ENCODE results near the gene CABP1.

Gene CABP1

DNA sequence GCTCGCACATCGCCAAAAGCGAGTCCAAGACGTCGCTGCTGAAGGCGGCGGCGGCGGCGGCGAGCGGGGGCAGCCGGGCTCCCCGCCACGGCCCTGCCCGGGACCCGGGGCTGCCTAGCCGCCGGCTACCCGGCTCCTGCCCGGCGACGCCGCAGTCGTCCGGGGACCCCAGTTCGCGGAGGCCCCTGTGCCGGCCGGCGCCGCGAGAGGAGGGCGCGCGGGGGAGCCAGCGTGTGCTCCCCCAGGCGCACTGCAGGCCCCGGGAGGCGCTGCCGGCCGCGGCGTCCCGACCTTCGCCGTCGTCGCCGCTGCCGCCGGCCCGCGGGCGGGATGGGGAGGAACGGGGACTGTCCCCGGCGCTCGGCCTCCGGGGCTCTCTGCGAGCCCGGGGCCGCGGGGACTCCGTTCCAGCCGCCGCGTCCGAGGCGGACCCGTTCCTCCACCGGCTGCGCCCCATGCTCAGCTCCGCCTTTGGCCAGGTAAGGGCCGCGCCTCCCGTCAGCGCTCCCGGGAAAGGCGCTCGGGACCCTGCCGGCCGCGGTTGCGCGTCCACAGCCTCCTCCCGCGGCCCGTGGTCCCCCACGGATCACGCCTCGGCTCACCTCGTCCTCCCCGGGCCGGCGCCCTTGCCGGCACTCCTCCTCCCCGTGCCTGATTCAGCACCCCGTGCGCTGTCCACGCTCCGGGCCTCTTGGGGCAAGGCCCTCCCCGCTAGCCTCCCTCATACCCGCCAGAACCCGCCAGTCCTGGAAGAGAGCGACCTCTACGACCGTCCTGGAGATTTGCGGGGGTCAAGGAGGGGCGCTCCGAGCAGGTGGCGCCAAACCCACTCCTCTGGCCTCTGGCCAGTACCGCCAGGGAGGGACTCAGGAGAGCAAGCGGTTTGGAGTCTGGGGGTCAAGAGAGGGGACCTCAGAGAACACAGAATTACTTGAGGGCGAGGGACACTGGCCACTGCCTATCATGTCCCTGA lies 721 bp downstream of the CABP1 start:
- peak; percentile 83 for DNase-seq

DNA sequence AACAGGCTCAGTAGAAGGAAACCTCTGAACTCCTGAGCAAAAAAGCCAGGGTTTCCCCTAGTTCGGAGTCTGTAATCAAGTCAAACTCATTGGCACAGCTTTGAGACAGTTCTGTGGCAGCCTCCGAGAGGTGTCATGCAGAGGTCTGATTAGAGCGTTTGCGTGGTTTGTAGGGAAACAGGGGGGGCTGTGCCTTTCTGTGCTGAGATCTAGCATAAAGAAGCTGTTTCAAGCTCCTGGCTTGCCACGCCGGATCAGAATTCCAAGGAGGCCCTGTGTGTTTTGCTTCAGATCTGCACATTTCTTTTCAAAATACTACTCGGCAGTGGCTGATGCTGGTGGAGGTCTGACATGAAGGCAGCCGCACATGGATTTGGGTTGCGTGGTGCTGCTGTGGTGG lies 1.7 kb downstream of the CABP1 start:
- DNase-seq = peak; percentile 37

DNA sequence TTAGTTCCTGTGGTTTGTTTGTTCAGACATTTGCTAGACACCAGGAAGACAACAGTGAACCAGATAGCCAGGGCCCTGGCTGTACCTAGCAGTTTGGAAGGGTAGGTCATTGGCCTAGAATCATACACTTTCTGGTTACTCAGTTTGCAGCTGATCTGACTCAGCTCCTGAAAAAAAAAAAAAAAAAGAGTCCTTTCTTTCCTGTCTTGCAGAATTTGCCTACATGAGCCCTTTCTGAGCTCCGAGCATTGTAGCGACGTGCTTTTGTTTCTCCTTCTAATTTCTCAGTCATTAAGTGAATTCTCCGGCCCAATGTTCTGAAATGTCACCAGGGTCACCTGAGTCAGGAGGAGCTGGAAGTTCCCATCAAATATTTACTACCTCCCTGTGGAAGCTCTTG lies 2.4 kb downstream of the CABP1 start:
- DNase-seq = no peak

DNA sequence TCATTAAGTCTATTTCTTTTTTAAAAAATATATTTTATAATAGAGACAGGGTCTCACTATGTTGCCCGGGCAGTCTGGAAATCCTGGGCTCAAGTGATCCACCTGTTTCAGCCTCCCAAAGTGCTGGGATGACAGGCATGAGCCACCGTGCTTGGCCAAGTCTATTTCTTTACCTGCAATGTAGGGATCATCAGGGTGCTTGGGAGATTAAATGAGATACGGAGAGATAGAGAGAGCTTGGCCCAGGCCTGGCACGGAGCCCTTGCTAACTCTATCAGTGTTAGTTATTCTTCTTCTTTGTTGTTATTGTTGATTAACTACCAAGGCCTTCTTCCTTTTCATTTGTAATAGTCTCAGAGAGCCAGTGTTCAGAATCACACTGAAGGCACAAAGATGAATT lies 3.1 kb downstream of the CABP1 start:
- DNase-seq = no peak

DNA sequence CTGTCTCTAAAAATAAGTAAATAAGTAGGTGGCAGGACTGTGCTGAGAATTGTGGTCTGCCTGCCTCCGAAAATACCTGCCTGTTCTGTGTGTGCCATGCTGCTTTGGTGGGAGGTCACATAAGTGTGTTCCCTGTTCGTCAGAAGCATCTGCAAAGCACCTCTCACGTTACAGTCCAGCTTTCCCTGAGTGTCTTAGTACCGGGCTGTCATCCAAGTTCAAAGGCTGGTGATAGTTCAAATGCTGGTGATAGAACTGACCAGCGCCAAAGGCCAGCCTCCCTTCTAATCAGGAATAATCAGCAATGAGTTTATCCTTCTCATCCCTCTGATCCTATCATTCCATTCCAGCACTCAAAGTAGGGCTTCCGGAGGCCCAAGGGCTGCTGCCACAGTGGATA lies 5.6 kb downstream of the CABP1 start:
- DNase-seq = no peak

DNA sequence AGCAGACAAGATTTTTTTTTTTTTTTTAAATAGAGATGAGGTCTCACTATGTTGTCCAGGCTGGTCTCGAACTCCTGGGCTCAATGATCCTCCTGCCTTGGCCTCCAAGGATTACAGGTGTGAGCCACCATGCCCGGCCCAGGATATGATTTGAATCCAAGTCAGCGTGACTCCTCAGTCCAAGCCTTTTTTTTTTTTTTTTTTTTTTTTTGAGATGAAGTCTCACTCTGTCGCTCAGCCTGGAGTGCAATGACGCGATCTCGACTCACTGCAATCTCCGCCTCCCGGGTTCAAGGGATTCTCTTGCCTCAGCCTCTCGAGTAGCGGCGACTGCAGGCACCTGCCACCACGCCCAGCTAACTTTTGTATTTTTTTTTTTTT lies 6.9 kb downstream of the CABP1 start:
- no peak for DNase-seq

DNA sequence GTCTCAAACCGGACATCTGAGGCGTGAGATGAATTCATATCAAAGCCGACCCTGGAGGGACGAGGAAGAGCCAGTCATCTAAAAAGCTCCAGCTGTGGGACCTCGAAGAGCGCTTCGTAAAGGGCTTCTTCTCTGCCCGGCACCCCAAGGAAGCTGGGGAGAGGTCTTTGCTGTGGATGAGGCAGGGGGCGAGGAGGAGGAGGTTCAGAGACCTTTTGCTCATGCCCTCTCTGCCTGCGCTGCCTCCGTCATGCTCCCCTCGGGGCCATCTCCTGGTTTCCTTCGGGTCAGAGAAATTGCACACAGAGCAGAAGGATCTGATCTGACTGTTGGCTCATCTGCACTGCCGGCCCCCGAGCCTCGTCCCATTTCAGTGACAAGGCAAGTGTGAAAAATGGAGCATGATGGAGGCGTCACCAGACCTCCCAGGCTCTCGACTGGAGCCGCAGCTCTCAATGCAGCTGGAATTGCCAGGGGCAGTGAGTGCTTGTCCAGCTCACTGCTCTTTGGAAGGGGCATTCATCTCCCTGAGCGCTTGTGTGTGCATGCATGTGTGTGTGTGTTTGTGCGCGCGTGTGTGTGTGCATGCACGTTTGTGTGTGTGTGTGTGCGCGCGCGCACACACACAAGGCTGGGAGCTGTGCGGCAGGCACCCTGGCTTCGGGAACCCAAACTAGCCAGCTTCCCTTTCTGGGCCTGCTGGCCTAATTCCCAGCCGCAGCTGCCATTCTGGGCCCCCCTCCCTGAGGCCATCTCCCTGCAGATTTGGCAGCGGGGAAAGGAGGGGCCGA lies 9.2 kb downstream of the CABP1 start:
- DNase-seq = peak; percentile 20

DNA sequence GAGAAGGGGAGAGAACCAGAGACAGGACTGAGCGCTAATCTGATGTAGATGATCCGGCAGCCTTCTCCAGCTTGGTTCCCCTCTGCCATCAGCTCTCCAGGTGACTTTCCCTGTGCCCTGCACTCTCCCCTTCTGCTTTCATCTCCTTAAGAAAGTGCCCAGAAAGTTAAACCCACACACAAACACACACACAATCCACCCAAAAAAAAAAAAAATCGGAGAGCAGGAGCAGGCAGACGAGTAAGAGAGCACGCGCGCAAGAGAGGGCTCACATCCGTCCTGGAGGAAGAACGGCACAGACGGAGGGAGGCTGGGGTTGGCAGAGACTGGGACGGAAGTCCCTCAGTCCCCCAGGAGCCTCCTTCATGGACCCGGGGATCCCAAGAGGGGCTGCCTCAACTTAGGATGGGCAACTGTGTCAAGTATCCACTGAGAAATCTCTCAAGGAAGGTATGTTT lies 9.8 kb downstream of the CABP1 start:
- no peak for DNase-seq

DNA sequence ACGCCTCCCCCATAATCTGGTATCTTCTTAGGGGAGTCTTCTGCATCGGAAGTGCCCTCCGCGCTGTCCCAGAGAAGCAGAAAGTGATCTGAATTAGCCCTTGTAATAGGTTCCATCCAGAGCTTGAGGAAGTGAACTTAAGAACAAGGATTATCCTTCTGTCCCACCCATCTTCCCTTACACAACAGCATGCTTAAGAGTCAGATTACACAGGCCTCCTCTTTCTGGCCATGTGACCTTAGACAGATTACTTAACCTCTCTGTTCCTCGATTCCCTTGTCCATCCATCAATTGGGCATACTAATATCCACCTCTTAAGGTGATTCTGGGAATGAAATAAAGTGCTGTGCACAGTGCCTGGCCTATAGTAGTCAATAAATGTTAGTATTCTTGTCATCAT lies 11.4 kb downstream of the CABP1 start:
- no peak for DNase-seq

DNA sequence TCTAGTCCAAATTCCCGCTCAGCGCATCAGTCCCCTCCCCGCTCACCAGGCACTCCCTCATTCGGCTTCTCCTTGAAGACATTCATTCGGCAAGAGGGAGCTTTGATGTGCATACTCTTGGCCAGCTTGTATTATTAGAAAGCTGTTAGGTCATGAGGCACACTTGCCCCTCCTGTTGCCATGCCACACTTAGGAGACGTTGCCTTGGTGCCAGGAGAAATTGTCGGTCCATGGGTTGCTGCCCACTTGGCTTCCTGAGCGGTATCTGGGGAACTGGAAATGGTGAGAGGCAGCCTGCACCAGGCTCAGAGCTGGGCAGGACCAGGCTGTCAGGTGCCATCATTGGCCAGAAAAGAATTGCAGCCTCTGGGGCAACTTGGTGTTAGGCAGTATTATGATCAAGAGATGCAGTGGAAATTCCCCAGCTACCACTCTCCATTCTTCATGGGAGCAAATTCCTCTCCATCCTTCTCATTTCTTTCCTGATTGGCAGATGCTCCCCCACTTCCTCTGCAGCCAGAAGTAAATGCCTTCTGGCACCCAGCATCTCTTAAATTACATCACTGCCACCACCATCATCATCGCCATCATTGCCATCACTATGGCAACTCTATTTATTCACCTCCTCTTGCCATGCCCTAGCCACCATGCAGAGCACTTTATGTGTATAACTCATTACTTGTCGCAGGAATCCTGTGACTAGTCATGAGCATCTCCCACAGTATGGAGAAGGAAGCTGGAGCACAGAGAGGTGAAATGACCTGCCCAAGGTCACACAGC lies 12.4 kb downstream of the CABP1 start:
- no peak for DNase-seq

DNA sequence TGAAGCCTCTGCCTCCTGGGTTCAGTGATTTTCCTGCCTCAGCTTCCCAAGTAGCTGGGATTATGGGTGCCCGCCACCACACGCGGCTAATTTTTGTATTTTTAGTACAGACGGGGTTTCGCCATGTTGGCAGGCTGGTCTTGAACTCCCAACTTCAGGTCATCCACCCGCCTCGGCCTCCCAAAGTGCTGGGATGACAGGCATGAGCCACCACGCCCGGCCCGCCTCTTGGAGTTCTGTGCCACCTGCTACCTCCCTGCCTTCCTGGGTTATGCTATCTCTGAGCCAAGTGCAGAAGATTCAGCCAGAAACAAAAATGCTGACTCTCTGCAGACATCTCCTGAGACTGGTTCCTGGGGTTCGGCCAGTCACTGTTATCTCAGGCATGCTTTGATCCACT lies 13.2 kb downstream of the CABP1 start:
- no peak for DNase-seq

DNA sequence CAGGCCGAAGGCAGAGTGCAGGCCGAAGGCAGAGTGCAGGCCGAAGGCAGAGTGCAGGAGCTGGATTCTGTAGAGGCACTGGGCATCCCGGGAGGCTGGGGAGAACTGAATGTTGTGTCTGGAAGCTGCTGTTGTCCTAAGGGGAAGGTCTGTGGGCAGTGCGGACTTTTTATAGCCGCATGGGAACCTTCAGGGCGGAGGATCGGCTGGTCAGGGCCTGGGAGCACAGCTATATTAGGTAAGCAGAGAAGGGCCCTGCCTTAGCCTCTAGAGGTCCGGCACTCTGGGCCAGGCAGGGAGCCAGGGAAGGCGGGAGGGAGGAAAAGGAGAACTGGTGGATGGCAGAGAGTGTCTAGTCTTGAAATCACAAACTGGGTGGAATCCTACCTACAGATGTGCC lies 14.2 kb downstream of the CABP1 start:
- no peak for DNase-seq

DNA sequence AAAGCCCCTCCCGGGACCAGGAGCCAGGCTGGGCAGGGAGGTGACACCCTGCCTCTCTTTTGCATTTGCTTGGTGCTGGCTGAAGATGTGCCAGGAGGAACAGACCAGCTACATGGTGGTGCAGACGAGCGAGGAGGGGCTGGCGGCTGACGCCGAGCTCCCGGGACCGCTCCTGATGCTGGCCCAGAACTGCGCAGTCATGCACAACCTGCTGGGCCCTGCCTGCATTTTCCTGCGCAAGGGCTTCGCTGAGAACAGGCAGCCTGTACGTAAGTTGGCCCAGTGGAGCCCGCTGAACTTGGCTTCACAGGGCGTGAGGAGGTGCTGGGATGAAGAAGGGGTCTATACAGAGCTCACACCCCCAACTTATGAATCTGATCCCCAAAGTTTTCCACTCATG lies 15.6 kb downstream of the CABP1 start:
- no peak for DNase-seq

DNA sequence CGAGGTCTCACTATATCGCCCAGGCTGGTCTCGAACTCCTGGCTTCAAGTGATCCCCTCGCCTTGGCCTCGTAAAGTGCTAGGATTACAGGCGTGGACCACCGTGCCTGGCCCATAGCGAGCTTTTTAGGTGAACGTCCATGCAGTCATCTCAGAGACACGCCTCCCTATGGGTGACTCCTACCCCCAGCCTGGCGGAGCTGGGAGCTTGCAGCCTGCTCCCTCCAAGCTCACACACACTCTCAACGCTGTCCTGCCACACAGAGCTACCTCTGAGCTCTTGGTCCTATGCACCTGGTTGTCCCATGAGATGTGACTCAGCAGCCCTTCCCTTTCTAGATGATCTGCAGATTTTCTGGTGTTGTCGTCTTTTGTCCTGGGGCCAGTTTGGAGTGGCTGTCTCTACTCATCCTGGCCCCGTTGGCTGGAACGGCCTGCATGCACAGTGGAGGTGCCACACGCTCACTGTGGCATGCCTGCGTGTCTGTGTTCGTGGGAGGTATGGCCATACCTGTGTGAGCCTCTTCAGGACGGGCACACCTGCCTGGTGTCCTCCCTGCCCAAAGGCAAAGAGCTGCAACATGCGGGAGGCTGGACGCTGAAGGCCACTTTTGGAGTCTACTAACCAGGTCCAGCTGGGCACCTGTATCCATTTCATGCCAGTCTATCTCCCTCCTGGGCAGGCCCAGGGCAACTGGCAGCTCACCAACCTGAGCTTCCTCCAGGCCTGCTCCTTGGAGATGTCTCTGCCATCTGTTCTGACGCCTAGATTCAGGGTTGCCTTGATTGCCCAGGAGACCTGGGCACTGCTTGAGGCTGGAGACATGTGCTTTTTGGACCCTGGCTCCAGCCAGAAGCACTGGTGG lies 18.1 kb downstream of the CABP1 start:
- no peak for DNase-seq

DNA sequence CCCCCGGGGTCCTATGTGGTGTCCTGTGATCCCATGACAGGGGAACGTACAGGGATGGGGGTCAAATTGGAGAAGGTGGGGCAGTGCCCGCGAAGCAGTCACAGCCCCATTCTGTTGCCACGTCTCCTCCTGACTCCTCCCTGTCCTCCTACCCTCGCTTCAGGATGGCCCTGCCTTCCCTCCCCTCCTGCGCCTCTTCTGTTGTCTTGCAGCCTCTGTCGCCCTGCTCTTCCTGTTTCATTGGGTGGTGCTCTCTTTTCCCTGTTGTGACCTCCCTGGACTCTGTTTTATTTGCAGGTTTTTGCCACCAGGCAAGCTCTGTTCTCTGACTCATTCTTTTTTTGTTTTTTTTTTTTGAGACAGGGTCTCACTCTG lies 18.7 kb downstream of the CABP1 start:
- DNase-seq = no peak

DNA sequence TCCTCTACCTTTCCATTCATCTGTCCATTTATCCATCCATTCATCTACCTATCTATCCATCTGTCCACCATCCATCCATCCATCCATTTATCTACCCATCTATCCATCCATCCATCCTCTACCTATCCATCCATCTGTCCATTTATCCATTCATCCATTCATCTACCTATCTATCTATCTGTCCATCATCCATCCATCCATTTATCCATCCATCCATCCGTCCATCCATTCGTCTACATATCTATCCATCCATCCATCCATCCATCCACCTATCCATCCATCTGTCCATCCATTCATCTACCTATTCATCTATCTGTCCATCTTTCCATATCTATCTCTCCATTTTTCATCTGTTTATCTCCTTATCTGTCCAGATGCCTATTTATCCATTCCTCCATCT lies 21.0 kb downstream of the CABP1 start:
- DNase-seq = no peak

DNA sequence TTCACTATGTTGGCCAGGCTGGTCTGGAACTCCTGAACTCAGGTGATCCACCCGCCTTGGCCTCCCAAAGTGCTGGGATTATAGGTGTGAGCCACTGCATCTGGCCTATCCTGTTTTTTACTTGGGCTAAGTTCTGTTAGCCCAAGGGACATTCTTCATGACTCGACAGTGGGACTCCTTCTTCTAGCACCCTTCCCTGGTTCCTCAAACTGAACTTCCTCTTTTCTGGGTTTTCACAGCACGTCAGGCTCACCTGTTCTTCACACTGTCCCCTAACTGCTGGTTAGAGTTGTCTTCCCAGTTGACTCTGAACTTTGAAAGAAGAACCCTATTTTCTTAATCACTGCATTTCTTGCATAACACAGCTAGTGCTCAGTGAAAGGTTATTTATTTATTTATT lies 22.5 kb downstream of the CABP1 start:
- peak; percentile 47 for DNase-seq

DNA sequence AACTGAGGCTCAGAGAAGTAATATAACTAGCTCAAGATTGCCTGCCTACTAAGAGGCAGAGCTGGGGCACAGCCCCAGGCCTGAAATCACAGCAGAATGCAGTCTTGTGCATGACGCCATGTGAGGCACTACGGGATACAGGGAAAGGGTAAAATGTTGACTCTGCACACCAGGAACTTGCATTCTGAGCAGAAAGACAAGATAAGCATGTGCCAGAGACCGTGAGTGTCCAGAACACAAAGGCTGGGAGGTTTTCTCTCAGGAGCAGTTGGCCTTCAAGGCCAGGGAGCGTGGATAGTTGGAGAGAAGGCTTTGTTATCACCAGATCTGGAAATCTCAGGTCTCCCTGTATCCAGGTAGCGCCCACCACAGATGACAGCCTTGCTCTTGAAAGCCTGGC lies 23.3 kb downstream of the CABP1 start:
- DNase-seq = no peak

DNA sequence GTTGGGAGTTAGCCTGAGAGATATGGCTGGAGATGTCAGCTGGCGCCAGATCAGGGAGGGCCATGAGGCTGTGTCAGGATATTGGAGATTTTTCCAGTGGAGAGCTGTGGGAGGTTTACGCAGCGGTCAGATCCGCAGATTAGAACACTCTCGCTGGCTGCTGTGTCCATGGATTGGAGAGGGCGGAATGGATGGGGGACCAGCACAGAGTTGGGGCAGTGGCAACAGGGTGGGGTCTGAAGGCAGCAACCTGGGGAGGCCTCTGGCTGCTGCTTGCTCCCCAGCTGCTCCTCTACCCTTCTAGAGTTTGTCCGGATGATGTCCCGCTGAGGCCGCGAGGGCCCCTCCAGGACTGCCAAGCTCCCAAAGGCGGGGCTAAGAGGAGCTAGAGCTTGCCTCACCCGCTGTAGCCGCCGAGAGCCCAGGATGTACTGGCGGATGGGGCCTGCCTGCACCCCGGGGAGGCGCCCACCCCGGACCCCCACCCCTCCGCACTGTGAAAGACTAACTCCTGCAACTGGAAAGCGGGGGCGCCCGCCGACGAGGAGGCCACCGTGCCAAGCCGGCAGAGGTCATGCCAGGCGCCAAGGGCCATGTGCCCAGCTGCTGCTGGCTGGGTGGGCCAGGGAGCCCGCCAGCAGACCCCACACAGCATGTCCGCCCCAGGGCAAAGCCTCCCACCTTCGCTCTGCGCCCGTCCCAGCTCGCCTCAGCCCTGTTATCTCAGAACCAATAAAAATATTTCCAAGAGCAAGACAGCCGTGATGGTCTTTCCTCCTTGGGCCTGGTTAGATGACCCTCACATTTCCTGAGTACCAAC lies 26.4 kb downstream of the CABP1 start:
- DNase-seq = no peak

DNA sequence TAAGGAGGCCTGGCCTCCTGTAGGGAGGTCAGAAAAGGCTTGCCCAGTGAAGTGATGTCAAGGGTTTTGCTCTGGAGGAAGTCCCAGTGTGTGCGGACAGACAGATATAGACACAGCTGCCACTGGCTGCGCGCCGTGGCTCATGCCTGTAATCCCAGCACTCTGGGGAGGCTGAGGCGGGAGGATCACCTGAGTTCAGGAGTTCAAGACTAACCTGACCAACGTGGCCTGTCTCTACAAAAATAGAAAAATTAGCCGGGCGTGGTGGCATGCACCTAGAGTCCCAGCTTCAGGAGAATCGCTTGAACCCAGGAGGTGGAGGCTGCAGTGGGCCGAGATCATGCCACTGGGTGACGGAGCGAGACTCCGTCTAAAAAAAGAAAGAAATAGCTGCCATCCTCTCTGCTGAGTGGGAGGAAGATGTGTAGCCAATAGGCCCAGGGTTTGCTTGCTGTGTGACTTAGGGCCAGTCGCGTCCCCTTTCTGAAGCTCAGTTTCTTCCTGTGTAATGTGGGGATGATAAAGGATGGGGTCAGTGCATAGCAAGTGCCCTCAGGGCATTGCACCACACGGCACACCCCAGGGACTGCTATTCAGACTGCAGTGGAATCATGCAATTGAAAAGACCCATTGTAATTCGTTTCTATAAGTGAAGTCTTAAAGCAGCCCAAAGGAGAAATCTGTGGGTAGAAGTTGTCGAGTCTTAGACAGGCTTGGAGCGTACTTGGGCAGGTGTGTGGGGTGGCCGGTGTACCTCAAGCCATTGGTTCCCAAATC lies 27.9 kb downstream of the CABP1 start:
- DNase-seq = no peak
